Natural killer cell treated with Interleukin-12 subunit alpha and Interleukin-12 subunit beta and Interleukin-15 and Interleukin-18, amount 100 ng/mL, for 72 hours (primary cell): ENCODE data around the gene TUBB4A. TPM values are rescaled to one million over a fixed set of nuclear protein-coding genes. Genes with fewer than 3 reads are reported as not detected.

Source experiments
- ATAC-seq, 2 donors: fragments of 150-1000 bp; cut with Tn5 transposase in 1 of 2; sonication (Bioruptor Pico), chemical (Tn5 transposase) in 1 of 2; 2 replicates each; pipeline ENCODE4 v1.10.0; 2021
- DNase-seq: peaks from one replicate; pipeline ENCODE4 v3.0.0; 2022; ENCODE audit warnings: low spot score
- H3K27ac Mint-ChIP-seq, 2 donors: 1 replicate in 1 of 2; 2 replicates in 1 of 2; pipeline ENCODE4 v1.8.0; 2022; ENCODE audit warnings: mixed read lengths in 2 of 2, mild to moderate bottlenecking in 1 of 2, moderate library complexity in 1 of 2
- H3K27me3 Mint-ChIP-seq, 2 donors: 1 replicate in 1 of 2; 2 replicates in 1 of 2; pipeline ENCODE4 v1.8.0; 2022; ENCODE audit warnings: mixed read lengths in 2 of 2
- H3K36me3 Mint-ChIP-seq: one replicate; pipeline ENCODE4 v1.8.0; 2022; ENCODE audit warnings: mixed read lengths
- H3K4me1 Mint-ChIP-seq, 2 donors: 1 replicate in 1 of 2; 2 replicates in 1 of 2; pipeline ENCODE4 v1.8.0; 2022; ENCODE audit warnings: low read depth in 2 of 2, mixed read lengths in 2 of 2, mild to moderate bottlenecking in 1 of 2
- H3K4me3 Mint-ChIP-seq: one replicate; pipeline ENCODE4 v1.8.0; 2022; ENCODE audit warnings: mixed read lengths
- H3K9me3 Mint-ChIP-seq: 2 replicates; pipeline ENCODE4 v1.8.0; 2022; ENCODE audit warnings: mixed read lengths
- total RNA-seq, 2 donors: library from RNA; stranded (reverse); gene quantifications; one replicate each; pipeline ENCODE4 v1.2.3, GENCODE V29; 2022

The TUBB4A gene
- total RNA-seq, 2 donors from 2014 or later = 1.4 to 3.2 TPM

- ATAC-seq (no peak), DNase-seq (no peak)
- Mint-ChIP-seq H3K27me3 (no peaks in the 10 kb centered on the region), H3K4me3 (no peak overlapping the region), H3K4me1 (peaks cover 18% of the 10 kb centered on the region in 2 donors), H3K9me3 (no peaks in the 10 kb centered on the region), H3K36me3 (no peaks in the 10 kb centered on the region), H3K27ac (no peak overlapping the region)
Observed at GRCh38 chr19:6476896-6477431, 25.1 kb downstream of the TUBB4A start.

DNA sequence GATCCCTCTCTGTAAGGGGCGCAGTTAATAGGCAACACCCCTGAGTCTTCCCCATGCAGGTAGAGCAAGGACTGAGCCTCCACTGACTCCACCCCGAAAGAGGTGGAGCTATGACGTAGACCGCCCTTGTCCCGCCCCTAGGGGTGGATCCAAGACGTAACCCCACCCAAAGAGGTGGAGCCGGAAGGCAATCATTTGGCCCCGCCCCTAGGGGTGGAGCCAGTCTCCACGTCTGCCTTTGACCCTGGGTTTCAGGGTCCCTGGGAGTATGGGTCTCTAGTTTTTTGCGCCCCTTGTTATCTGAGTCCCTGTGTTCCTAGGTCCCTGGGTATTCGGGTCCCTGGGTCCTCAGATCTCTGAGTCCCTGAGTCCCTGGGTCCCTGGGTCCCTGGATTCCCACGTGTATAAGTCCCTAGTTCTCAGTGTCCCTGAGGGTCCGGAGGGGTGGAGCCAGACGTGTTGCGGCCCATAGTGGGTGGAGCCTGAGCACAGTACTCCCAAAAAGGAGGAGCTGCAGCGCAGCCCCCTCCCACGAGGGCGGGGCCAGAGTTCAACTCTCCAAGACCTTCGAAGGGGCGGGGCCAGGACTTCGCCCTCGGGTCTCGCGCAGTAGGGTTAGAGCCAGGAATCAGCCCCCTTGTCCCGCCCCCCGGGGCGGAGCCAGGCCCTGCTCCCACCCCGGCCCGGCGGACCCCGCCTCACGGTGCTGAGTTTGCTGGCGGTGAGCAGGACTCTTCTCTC is 25.8 kb downstream of the TUBB4A start:
- no peaks in the 10 kb centered on the region for H3K36me3 Mint-ChIP-seq

GRCh38 chr19:6475321-6476108 is 26.6 kb downstream of the TUBB4A start:
- no peak overlapping the region for H3K4me3 Mint-ChIP-seq
- ATAC-seq (no peak), DNase-seq (no peak)
- no peaks in the 10 kb centered on the region for H3K9me3 Mint-ChIP-seq
- H3K27me3 Mint-ChIP-seq = no peaks in the 10 kb centered on the region
- H3K36me3 Mint-ChIP-seq = no peaks in the 10 kb centered on the region
- H3K27ac Mint-ChIP-seq = no peak overlapping the region
- H3K4me1 Mint-ChIP-seq = peaks cover 7 to 8% of the 10 kb centered on the region in 2 donors

More for the DNA sequence above, 25.8 kb downstream of the TUBB4A start:
- ATAC-seq (peak; percentile 86 to 90), DNase-seq (no peak)
- Mint-ChIP-seq H3K4me1 (peaks cover 14 to 15% of the 10 kb centered on the region in 2 donors), H3K9me3 (no peaks in the 10 kb centered on the region), H3K27ac (no peak overlapping the region), H3K4me3 (no peak overlapping the region), H3K27me3 (no peaks in the 10 kb centered on the region)

GRCh38 chr19:6473647-6474046 is 28.5 kb downstream of the TUBB4A start:
- Mint-ChIP-seq H3K4me1 (no peaks in the 10 kb centered on the region), H3K36me3 (no peaks in the 10 kb centered on the region), H3K27me3 (no peaks in the 10 kb centered on the region), H3K9me3 (no peaks in the 10 kb centered on the region), H3K27ac (no peak overlapping the region), H3K4me3 (no peak overlapping the region)
- no peak for ATAC-seq
- no peak for DNase-seq

DNA sequence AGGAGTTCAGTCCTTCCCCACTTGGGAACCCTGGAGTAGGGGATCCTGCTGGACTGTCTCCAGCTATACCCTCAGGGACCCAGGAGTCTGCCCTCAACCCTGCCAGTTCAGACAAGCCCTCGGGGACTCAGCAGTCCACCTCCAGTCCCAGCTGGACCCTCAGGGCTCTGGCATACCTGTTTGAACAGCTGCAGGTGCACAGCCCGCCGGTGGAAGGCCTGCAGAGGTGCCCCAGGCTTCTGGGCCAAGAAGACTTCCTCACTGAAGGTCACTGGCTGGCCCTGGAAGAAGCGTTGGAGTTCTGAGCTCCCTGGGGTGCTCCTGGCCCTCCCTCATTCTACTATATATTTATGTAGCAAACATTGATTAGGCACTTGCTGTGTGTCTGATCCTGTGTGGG is 29.4 kb downstream of the TUBB4A start:
- no peaks in the 10 kb centered on the region for H3K36me3 Mint-ChIP-seq

GRCh38 chr19:6471076-6471475 is 31.0 kb downstream of the TUBB4A start:
- Mint-ChIP-seq H3K4me1 (no peaks in the 10 kb centered on the region), H3K4me3 (no peak overlapping the region), H3K9me3 (no peaks in the 10 kb centered on the region), H3K27me3 (no peaks in the 10 kb centered on the region), H3K27ac (no peak overlapping the region), H3K36me3 (no peaks in the 10 kb centered on the region)
- no peak for DNase-seq
- ATAC-seq = no peak

More for the DNA sequence above, 29.4 kb downstream of the TUBB4A start:
- Mint-ChIP-seq H3K4me3 (no peak overlapping the region), H3K27me3 (no peaks in the 10 kb centered on the region), H3K9me3 (no peaks in the 10 kb centered on the region), H3K27ac (no peak overlapping the region), H3K4me1 (no peaks in the 10 kb centered on the region)
- no peak for ATAC-seq
- DNase-seq = no peak

- ATAC-seq (no peak), DNase-seq (no peak)
- H3K9me3 Mint-ChIP-seq = no peaks in the 10 kb centered on the region
- no peaks in the 10 kb centered on the region for H3K4me1 Mint-ChIP-seq
- H3K4me3 Mint-ChIP-seq = no peak overlapping the region
- no peaks in the 10 kb centered on the region for H3K36me3 Mint-ChIP-seq
- H3K27me3 Mint-ChIP-seq = no peaks in the 10 kb centered on the region
- no peak overlapping the region for H3K27ac Mint-ChIP-seq
Observed at GRCh38 chr19:6470173-6470572, 31.9 kb downstream of the TUBB4A start.

DNA sequence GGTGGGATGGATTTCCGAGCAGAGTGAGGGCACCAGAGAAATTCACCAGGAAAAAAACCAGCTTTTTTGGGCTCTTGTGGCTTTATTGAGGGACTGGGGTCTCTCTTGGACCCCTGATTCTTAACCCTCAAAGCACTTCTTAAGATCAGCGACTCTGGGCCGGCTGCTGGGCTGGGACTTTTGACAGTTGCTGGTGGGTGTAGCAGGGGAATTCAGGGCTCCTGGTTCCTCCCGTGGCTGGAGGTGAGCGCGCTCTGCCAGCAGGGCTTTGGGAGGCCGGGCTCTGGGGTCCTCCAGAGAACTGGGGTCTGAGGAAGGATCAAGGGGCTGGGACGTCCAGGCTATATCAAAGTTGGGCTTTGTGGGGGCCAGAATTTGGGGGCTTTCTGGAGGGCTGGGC is 34.7 kb downstream of the TUBB4A start:
- peaks cover 0 to 6% of the 10 kb centered on the region in 2 donors for H3K4me1 Mint-ChIP-seq
- no peaks in the 10 kb centered on the region for H3K36me3 Mint-ChIP-seq
- DNase-seq (no peak), ATAC-seq (no peak)
- no peak overlapping the region for H3K27ac Mint-ChIP-seq
- H3K4me3 Mint-ChIP-seq = no peak overlapping the region
- no peaks in the 10 kb centered on the region for H3K9me3 Mint-ChIP-seq
- H3K27me3 Mint-ChIP-seq = no peaks in the 10 kb centered on the region

- Mint-ChIP-seq H3K9me3 (no peaks in the 10 kb centered on the region), H3K27me3 (no peaks in the 10 kb centered on the region), H3K27ac (no peak overlapping the region), H3K4me3 (no peak overlapping the region), H3K36me3 (no peaks in the 10 kb centered on the region), H3K4me1 (peaks cover 0 to 6% of the 10 kb centered on the region in 2 donors)
- DNase-seq = no peak
- ATAC-seq = peak in 1 of 2 donors; percentile 14
Observed at GRCh38 chr19:6466526-6467248, 35.4 kb downstream of the TUBB4A start.

DNA sequence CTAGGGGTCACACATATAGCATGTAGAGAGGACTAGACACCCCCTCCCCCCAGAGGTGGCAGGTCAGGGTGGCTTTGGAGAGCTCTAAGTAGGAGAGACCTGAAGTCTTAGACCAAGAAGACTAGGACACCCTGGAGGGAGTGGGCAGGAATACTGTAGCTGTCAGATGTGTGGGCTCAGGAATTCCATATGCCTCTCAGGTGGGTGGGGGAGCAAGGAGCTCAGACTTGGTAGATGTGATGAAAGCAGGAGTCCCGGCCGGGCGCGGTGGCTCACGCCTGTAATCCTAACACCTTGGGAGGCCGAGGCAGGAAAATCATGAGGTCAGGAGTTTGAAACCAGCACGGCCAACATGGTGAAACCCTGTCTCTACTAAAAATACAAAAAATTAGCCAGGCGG is 36.4 kb downstream of the TUBB4A start:
- DNase-seq = no peak
- H3K9me3 Mint-ChIP-seq = no peaks in the 10 kb centered on the region
- H3K4me1 Mint-ChIP-seq = peaks cover 1 to 7% of the 10 kb centered on the region in 2 donors
- H3K27ac Mint-ChIP-seq = no peak overlapping the region
- no peaks in the 10 kb centered on the region for H3K27me3 Mint-ChIP-seq
- H3K4me3 Mint-ChIP-seq = no peak overlapping the region
- ATAC-seq = no peak
- H3K36me3 Mint-ChIP-seq = no peaks in the 10 kb centered on the region

- Mint-ChIP-seq H3K36me3 (no peaks in the 10 kb centered on the region), H3K9me3 (no peaks in the 10 kb centered on the region), H3K27ac (no peak overlapping the region), H3K4me3 (no peak overlapping the region), H3K27me3 (no peaks in the 10 kb centered on the region), H3K4me1 (peaks cover 8 to 12% of the 10 kb centered on the region in 2 donors)
- DNase-seq (no peak), ATAC-seq (no peak)
Observed at GRCh38 chr19:6465006-6465405, 37.1 kb downstream of the TUBB4A start.

GRCh38 chr19:6464070-6464873 is 37.8 kb downstream of the TUBB4A start, which contains the start of gene CRB3:
TSS of gene CRB3 (plus strand) at chr19:6464271. CDS start at chr19:6464702, 431 bp downstream.
- H3K36me3 Mint-ChIP-seq = no peaks in the 10 kb centered on the region
- DNase-seq (no peak), ATAC-seq (no peak)
- H3K27me3 Mint-ChIP-seq = no peaks in the 10 kb centered on the region
- no peaks in the 10 kb centered on the region for H3K9me3 Mint-ChIP-seq
- peaks cover 11 to 13% of the 10 kb centered on the region in 2 donors for H3K4me1 Mint-ChIP-seq
- no peak within 1 kb of the TSS for H3K27ac Mint-ChIP-seq
- H3K4me3 Mint-ChIP-seq = no peak within 1 kb of the TSS
